Measurements from ENCODE around the gene DRG2.

DNA sequence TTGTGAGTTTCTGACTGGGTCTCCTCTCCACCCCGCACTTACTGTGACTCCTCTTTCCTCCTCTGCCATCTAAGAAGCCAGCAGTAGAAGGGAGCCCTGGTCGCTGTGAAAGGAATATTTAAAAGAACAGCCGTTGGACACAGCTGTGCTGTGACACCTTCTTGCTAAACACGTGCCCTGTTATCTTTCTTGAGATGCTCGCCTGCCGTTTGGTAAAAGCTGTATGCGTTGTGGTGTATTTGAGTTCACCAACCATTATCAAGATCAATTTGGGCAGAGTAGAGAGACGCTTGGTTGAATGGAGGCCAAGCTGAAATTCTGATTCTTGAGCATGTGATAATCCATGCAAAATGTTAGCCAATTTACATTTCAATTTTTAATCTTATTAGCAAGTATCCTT lies 44.8 kb upstream of the DRG2 start:
- TF ChIP-seq, protein P1, sequence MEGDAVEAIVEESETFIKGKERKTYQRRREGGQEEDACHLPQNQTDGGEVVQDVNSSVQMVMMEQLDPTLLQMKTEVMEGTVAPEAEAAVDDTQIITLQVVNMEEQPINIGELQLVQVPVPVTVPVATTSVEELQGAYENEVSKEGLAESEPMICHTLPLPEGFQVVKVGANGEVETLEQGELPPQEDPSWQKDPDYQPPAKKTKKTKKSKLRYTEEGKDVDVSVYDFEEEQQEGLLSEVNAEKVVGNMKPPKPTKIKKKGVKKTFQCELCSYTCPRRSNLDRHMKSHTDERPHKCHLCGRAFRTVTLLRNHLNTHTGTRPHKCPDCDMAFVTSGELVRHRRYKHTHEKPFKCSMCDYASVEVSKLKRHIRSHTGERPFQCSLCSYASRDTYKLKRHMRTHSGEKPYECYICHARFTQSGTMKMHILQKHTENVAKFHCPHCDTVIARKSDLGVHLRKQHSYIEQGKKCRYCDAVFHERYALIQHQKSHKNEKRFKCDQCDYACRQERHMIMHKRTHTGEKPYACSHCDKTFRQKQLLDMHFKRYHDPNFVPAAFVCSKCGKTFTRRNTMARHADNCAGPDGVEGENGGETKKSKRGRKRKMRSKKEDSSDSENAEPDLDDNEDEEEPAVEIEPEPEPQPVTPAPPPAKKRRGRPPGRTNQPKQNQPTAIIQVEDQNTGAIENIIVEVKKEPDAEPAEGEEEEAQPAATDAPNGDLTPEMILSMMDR (IDR thresholded peaks at IDR 0.05; ENCODE audit: low read length) = no peak
- no peak for TF ChIP-seq EZH2 (IDR thresholded peaks at IDR 0.05; ENCODE audit: borderline replicate concordance, low read length)
